Measurements from ENCODE around the gene RGS16.

The RGS16 gene

DNA sequence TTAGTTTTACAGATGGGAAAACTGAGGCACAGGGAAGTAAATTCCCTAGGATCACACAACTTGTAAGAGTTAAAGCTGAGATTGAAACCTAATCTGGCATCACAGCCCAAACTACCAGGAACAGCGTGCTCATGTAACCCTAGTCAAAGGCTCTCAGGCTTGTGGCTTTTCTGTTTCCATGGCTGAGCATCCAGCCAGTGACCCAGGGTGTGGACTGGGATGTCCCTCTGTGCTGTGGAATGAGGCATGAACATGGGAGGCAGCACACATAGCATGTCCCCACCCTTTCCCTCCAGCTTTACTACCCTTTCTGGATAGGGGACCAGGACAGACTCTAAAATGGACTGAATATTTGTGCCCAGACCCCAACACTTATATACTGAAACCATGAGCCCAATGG, 35.1 kb upstream of the RGS16 start:
- no peaks in the 10 kb centered on the region for H3K9me3 ChIP-seq
- no peak overlapping the region for H3K4me3 ChIP-seq (ENCODE audit: low read depth in 1 of 2, low read length in 1 of 2)
- H3K27ac ChIP-seq = no peak overlapping the region
- H3K27me3 ChIP-seq = peaks cover 7% of the 10 kb centered on the region
- no peaks in the 10 kb centered on the region for H3K36me3 ChIP-seq
- no peaks in the 10 kb centered on the region for H3K4me1 ChIP-seq (ENCODE audit: control insufficient read depth in 1 of 2, insufficient read depth in 1 of 2, low read depth in 1 of 2, low read length in 1 of 2)
- TF ChIP-seq, protein P1, sequence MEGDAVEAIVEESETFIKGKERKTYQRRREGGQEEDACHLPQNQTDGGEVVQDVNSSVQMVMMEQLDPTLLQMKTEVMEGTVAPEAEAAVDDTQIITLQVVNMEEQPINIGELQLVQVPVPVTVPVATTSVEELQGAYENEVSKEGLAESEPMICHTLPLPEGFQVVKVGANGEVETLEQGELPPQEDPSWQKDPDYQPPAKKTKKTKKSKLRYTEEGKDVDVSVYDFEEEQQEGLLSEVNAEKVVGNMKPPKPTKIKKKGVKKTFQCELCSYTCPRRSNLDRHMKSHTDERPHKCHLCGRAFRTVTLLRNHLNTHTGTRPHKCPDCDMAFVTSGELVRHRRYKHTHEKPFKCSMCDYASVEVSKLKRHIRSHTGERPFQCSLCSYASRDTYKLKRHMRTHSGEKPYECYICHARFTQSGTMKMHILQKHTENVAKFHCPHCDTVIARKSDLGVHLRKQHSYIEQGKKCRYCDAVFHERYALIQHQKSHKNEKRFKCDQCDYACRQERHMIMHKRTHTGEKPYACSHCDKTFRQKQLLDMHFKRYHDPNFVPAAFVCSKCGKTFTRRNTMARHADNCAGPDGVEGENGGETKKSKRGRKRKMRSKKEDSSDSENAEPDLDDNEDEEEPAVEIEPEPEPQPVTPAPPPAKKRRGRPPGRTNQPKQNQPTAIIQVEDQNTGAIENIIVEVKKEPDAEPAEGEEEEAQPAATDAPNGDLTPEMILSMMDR (IDR thresholded peaks at IDR 0.05) = no peak

DNA sequence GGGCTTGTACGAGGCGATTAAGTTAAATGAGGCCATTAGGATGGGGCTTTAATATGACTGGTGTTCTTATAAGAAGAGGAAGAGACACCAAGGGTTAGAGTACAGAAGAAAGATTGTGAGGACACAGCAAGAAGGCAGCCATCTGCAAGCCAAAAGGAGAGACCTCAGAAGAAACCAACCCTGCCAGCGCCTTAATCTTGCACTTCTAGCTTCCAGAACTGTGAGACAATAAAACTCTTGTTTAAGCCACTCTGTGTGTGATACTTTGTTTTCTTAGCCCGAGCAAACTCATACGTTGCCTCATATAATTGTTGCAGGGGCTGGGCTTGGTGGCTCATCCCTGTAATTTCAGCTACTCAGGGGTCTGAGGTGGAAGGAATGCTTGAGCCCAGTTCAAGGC, 33.6 kb upstream of the RGS16 start:
- H3K4me3 ChIP-seq (ENCODE audit: low read depth in 1 of 2, low read length in 1 of 2) = no peak overlapping the region
- H3K27me3 ChIP-seq = peaks cover 7% of the 10 kb centered on the region
- no peak overlapping the region for H3K27ac ChIP-seq
- TF ChIP-seq, protein P1 (IDR thresholded peaks at IDR 0.05) = no peak
- no peaks in the 10 kb centered on the region for H3K36me3 ChIP-seq
- H3K4me1 ChIP-seq (ENCODE audit: control insufficient read depth in 1 of 2, insufficient read depth in 1 of 2, low read depth in 1 of 2, low read length in 1 of 2) = no peaks in the 10 kb centered on the region
- no peaks in the 10 kb centered on the region for H3K9me3 ChIP-seq

DNA sequence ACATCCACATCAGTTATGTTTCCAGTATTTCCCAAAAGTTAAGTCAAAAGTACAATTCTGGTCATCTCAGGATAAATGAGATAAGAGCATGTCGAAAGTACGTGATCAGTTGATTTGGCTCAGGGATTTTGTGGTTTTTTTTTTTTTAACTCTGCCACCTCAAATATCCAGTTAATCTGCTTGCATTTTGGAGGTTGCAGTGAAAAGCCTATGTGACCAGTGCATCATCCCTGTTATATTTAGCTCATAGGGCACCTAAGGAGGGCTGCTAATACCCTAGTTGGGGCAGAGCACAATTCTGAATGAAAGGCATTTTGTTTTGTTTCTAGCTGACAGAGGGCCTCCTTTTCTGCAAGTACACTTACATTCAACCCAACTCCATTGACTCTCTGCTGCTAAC, 31.7 kb upstream of the RGS16 start:
- no peaks in the 10 kb centered on the region for H3K36me3 ChIP-seq
- H3K27ac ChIP-seq = no peak overlapping the region
- no peak overlapping the region for H3K4me3 ChIP-seq (ENCODE audit: low read depth in 1 of 2, low read length in 1 of 2)
- no peaks in the 10 kb centered on the region for H3K4me1 ChIP-seq (ENCODE audit: control insufficient read depth in 1 of 2, insufficient read depth in 1 of 2, low read depth in 1 of 2, low read length in 1 of 2)
- TF ChIP-seq, protein P1 (IDR thresholded peaks at IDR 0.05) = no peak
- H3K27me3 ChIP-seq = peaks cover 18% of the 10 kb centered on the region
- H3K9me3 ChIP-seq = no peaks in the 10 kb centered on the region

DNA sequence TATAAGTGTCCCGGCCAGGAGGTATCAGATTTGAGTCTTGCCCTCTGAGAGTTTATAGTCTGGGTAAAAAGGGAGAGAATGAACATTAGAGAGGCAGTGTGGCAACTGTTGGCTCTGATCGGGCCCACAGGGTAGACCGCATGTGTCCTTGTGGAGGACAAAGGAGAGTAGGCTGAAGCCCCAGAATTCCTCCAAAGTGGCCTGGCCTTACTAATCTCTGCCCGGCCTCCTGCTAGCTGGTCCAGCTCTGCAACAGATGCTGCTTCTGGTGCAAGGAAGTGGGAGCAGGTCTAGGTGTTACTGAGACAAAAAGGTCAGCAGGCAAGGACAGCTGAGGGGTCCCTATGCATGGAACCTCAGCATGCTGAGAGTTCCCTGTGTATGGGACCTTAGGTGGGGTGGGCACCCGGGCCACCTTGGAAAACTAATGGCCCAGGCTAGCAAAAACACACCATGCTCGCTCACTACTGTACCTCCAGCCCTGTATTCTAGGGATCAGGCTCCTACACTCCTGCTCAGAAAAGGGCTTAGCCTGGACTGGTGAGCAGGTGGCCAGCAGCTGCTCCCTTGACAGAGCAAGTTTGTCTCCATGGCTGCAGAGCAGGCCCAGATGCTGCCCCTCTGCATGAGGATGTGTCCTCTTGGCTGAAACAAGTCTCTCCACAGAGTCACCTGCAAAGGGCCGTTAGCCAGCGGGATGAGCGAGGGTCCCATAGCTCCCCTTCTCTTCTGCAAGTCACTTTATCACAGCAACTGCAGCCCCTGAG, 30.3 kb upstream of the RGS16 start:
- Histone ChIP-seq H3K27me3 (peaks cover 31% of the 10 kb centered on the region), H3K36me3 (no peaks in the 10 kb centered on the region), H3K4me1 (ENCODE audit: control insufficient read depth in 1 of 2, insufficient read depth in 1 of 2, low read depth in 1 of 2, low read length in 1 of 2) (no peaks in the 10 kb centered on the region), H3K27ac (no peak overlapping the region), H3K4me3 (ENCODE audit: low read depth in 1 of 2, low read length in 1 of 2) (no peak overlapping the region), H3K9me3 (no peaks in the 10 kb centered on the region)
- TF ChIP-seq, protein P1 (IDR thresholded peaks at IDR 0.05) = no peak

DNA sequence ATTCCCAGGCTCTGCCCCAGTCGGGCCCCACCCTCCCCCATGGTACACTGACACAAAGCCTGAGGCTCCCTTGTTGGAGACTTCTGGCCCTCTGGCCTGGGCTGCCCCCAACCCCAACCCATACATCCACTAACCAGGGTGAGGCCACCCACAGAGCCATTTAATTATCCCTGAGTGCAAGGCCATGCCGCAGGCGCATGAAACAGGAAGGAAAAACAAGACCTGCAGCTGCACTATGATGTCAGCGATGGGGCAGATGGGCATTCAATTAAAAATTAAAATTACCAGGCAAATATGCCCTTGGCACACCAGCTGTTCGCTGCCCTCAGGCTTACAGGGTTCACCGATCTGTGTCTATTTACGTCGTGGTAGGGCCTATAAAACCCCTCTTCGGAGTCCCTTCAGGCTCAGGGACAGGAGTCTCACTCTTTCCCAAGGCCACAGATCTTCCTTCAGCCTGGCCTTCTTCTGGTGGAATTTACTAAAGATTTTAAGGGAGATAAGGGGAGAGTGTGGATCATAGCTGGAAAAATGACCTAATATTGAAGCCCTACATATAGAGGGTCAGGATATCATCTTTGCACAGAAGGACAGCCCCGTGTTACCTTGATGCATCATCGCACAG, 29.6 kb upstream of the RGS16 start:
- Histone ChIP-seq H3K9me3 (no peaks in the 10 kb centered on the region), H3K36me3 (no peaks in the 10 kb centered on the region), H3K4me3 (ENCODE audit: low read depth in 1 of 2, low read length in 1 of 2) (no peak overlapping the region), H3K27me3 (peaks cover 29% of the 10 kb centered on the region), H3K4me1 (ENCODE audit: control insufficient read depth in 1 of 2, insufficient read depth in 1 of 2, low read depth in 1 of 2, low read length in 1 of 2) (no peaks in the 10 kb centered on the region), H3K27ac (no peak overlapping the region)
- TF ChIP-seq, protein P1 (IDR thresholded peaks at IDR 0.05) = no peak

All from neutrophil (primary cell).